Transverse colon (tissue), 4 donors: ENCODE results near the gene LAMB4.

Experiments
- CTCF ChIP-seq, 5 experiments: fragments of 200-600 bp in 3 of 5; fragments of 450-650 bp in 2 of 5; sonication (generic) in 3 of 5; IDR thresholded peaks; 1 replicate in 2 of 5; 2 replicates in 3 of 5; pipeline ENCODE4 v1.5.1; 2016 to 2017; ENCODE audit warnings: antibody characterized with exemption in 5 of 5, inconsistent platforms in 3 of 5, mild to moderate bottlenecking in 2 of 5, moderate library complexity in 1 of 5
- POLR2A ChIP-seq: fragments of 450-650 bp; IDR thresholded peaks from one replicate; pipeline ENCODE4 v1.6.1; 2016; ENCODE audit warnings: antibody characterized with exemption, mild to moderate bottlenecking, moderate library complexity
- POLR2AphosphoS5 ChIP-seq, 3 donors: sonication (generic); formaldehyde crosslinking; IDR thresholded peaks; one replicate each; pipeline ENCODE4 v1.6.1; 2016; ENCODE audit warnings: antibody characterized with exemption in 3 of 3

GRCh38 chr7:108138911-108139310 is 8.8 kb upstream of the LAMB4 start:
- TF ChIP-seq CTCF (IDR thresholded peaks at IDR 0.05) (no peak), POLR2A (no peak), POLR2AphosphoS5 (IDR thresholded peaks at IDR 0.05) (no peak)
